ENCODE measurements around the gene RASSF5. TPM values are rescaled to one million over a fixed set of nuclear protein-coding genes. Genes with fewer than 3 reads are reported as not detected.

Gene RASSF5
- total RNA-seq, 1 experiment from 2014 or later = 6.1 TPM

DNA sequence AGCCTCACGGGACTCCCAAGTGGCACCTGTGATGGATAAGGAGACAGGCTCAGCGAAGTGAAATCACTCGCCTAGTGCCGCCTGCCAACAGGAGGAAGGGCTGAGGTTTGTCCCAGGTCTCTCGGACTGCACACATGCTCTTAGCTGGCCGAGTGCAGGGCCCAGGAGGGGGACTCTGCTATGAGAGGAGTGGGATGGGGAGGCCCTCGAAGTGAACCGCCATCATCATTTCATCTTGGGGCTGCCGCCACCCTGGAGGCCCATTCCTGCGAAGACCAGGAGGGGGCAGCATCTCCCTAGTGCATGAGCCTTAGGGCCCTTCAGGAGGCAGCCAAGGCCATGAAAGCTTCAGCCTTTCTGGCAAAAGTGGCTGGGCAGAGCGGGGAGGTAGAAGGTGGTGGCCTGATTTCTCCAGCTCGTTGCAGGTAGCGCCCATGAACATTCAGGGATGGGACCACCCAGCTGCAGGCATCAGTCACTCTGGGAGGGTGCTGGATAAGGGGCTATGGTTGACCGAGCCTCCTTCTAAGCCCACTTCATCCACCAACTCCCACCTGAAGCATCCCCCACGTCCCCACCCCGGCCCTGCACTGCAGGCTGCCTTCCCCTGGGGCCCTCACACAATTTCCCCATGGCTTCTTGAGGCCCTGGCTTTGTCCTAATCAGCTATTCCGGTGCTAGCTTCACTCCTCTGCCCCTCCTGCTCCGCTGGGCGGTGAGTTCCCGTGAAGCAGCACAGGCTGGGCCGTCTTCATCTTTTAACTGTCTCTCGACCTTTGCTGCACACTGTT, 17.2 kb upstream of the RASSF5 start:
- H3K27ac Mint-ChIP-seq (ENCODE audit: unreplicated experiment) = no peak overlapping the region
- TF ChIP-seq, protein P1, sequence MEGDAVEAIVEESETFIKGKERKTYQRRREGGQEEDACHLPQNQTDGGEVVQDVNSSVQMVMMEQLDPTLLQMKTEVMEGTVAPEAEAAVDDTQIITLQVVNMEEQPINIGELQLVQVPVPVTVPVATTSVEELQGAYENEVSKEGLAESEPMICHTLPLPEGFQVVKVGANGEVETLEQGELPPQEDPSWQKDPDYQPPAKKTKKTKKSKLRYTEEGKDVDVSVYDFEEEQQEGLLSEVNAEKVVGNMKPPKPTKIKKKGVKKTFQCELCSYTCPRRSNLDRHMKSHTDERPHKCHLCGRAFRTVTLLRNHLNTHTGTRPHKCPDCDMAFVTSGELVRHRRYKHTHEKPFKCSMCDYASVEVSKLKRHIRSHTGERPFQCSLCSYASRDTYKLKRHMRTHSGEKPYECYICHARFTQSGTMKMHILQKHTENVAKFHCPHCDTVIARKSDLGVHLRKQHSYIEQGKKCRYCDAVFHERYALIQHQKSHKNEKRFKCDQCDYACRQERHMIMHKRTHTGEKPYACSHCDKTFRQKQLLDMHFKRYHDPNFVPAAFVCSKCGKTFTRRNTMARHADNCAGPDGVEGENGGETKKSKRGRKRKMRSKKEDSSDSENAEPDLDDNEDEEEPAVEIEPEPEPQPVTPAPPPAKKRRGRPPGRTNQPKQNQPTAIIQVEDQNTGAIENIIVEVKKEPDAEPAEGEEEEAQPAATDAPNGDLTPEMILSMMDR (IDR thresholded peaks at IDR 0.05; ENCODE audit: unreplicated experiment) = peak; percentile 95

DNA sequence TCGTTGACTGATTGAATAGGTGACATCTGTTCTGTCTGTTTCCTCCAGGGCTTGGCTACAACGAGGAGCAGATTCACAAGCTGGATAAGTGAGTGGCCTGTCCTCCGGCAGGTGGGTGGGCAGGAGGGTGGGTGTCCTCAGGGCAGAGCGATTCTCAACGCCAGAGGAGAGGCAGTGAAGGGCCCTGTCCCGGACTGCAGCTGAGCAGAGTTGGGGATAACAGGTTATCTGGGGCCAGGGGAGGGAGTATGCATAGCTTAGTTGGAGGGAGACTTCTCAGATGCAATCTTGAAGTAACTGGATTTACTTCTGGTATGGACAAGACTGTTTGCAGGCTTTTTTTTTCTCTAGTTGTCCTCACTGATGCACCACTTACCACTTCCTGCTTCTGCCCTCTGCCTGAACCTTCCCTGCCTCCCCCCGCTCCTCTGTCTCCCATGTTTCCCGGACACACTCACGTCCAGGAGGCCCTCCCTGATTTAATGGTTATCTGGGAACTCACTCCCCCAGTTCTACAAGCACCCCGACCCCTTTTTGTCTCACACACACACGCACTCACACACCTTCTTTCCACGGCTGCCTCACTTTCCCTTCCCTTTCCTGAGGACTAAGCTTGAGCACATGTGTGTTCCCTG, 16.4 kb upstream of the RASSF5 start:
- no peak for DNase-seq
- TF ChIP-seq, protein P1 (IDR thresholded peaks at IDR 0.05; ENCODE audit: unreplicated experiment) = no peak
- H3K27ac Mint-ChIP-seq (ENCODE audit: unreplicated experiment) = peak overlapping the region; percentile 19
- BruUV-seq (replicated peaks) = no TSS peak
- CTCF ChIA-PET = interaction anchor here (0.5 to 2.2 kb wide), 8 partner anchors 13 to 194 kb away, joined by 3 to 18 read pairs (median 6); partner anchors contain the start of genes IKBKE and MAPKAPK2
- H3K27me3 Mint-ChIP-seq (ENCODE audit: unreplicated experiment) = no peaks in the 10 kb centered on the region
- peaks cover 40% of the 10 kb centered on the region for H3K36me3 Mint-ChIP-seq (ENCODE audit: insufficient read depth, unreplicated experiment)
- no peaks in the 10 kb centered on the region for H3K9me3 Mint-ChIP-seq (ENCODE audit: low read depth, unreplicated experiment)
- H3K4me1 Mint-ChIP-seq (ENCODE audit: low read depth, unreplicated experiment) = peaks cover under 1% of the 10 kb centered on the region
- no peak overlapping the region for H3K4me3 Mint-ChIP-seq (ENCODE audit: low read depth, unreplicated experiment)
- intact Hi-C loops (cut with micrococcal nuclease; ENCODE audit: unreplicated experiment) = loop anchor here (1.0 kb wide), 1 partner anchor 92 kb away; no protein-coding TSS in a partner anchor

More for the DNA sequence above, 17.2 kb upstream of the RASSF5 start:
- CTCF ChIA-PET = interaction anchor here (0.5 to 2.2 kb wide), 8 partner anchors 13 to 194 kb away, joined by 3 to 18 read pairs (median 6); partner anchors contain the start of genes IKBKE and MAPKAPK2
- no peak overlapping the region for H3K4me3 Mint-ChIP-seq (ENCODE audit: low read depth, unreplicated experiment)
- no peaks in the 10 kb centered on the region for H3K9me3 Mint-ChIP-seq (ENCODE audit: low read depth, unreplicated experiment)
- H3K36me3 Mint-ChIP-seq (ENCODE audit: insufficient read depth, unreplicated experiment) = peaks cover 37% of the 10 kb centered on the region
- BruUV-seq (replicated peaks) = no TSS peak
- no peaks in the 10 kb centered on the region for H3K27me3 Mint-ChIP-seq (ENCODE audit: unreplicated experiment)
- DNase-seq = peak; percentile 84
- H3K4me1 Mint-ChIP-seq (ENCODE audit: low read depth, unreplicated experiment) = no peaks in the 10 kb centered on the region
- intact Hi-C loops (cut with micrococcal nuclease; ENCODE audit: unreplicated experiment) = loop anchor here (1.0 kb wide), 1 partner anchor 93 kb away; no protein-coding TSS in a partner anchor

DNA sequence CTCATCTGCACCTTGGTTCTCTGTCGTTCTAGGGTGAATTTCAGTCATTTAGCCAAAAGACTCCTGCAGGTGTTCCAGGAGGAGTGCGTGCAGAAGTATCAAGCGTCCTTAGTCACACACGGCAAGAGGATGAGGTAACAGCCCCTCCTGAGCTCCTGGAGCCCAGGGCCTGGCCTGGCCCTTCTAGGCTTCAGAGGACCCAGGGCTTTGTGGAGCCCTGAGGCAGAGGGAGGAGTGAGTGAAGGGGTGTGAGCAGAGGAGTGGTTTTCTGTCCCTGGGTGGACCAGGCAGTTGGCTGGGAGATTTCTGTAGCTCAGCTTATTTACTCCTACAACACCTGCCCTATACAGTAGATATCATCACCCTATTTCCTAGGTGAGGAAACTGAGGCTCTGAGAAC, 15.7 kb upstream of the RASSF5 start:
- TF ChIP-seq, protein P1 (IDR thresholded peaks at IDR 0.05; ENCODE audit: unreplicated experiment) = no peak
- Mint-ChIP-seq H3K4me3 (ENCODE audit: low read depth, unreplicated experiment) (no peak overlapping the region), H3K36me3 (ENCODE audit: insufficient read depth, unreplicated experiment) (peaks cover 46% of the 10 kb centered on the region), H3K4me1 (ENCODE audit: low read depth, unreplicated experiment) (peaks cover 8% of the 10 kb centered on the region), H3K27ac (ENCODE audit: unreplicated experiment) (peak overlapping the region; percentile 19), H3K9me3 (ENCODE audit: low read depth, unreplicated experiment) (no peaks in the 10 kb centered on the region), H3K27me3 (ENCODE audit: unreplicated experiment) (no peaks in the 10 kb centered on the region)
- no peak for DNase-seq
- CTCF ChIA-PET = interaction anchor here (2.2 kb wide), 1 partner anchor 92 kb away, joined by 18 read pairs; no protein-coding TSS in a partner anchor
- no TSS peak for BruUV-seq (replicated peaks)
- intact Hi-C loops (cut with micrococcal nuclease; ENCODE audit: unreplicated experiment) = no loop called here

DNA sequence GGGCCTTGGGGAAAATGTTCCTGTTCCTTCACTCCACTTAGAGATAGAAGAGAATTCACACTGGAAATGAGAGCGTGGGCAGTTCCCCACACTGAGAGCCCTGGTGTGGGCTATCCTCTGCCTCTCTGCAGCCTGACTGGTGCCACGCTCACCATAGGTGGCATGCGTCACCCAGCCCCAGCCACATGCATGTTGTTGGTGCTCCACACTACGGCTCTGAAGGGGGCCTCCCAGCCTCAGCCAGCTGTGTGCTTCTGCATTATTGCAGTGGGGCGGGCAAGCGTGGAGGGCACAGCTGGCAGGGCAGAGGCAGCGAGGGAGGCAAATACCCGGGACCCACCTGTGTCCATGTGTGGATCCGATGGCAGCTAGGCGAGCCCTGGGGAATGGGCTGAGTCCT, 14.7 kb upstream of the RASSF5 start:
- no TSS peak for BruUV-seq (replicated peaks)
- intact Hi-C loops (cut with micrococcal nuclease; ENCODE audit: unreplicated experiment) = no loop called here
- no peaks in the 10 kb centered on the region for H3K9me3 Mint-ChIP-seq (ENCODE audit: low read depth, unreplicated experiment)
- peaks cover 54% of the 10 kb centered on the region for H3K36me3 Mint-ChIP-seq (ENCODE audit: insufficient read depth, unreplicated experiment)
- TF ChIP-seq, protein P1 (IDR thresholded peaks at IDR 0.05; ENCODE audit: unreplicated experiment) = no peak
- no peak overlapping the region for H3K4me3 Mint-ChIP-seq (ENCODE audit: low read depth, unreplicated experiment)
- CTCF ChIA-PET = no interaction called here
- H3K4me1 Mint-ChIP-seq (ENCODE audit: low read depth, unreplicated experiment) = peaks cover 14% of the 10 kb centered on the region
- no peak overlapping the region for H3K27ac Mint-ChIP-seq (ENCODE audit: unreplicated experiment)
- DNase-seq = no peak
- no peaks in the 10 kb centered on the region for H3K27me3 Mint-ChIP-seq (ENCODE audit: unreplicated experiment)

All from Calu3 (cell line).